Mesenteric fat pad (tissue), 1 donor: ENCODE data around the gene DLAT. TPM values are rescaled to one million over a fixed set of nuclear protein-coding genes. Genes with fewer than 3 reads are reported as not detected.
"Not testable (repeated sequence)": the region's sequence is repeated elsewhere in the genome, so short reads cannot be mapped to it uniquely, and the experiment has no call there.

Source experiments
- DNase-seq: peaks from one replicate; pipeline ENCODE4 v3.0.0-alpha.2; 2020; ENCODE audit warnings: low spot score
- total RNA-seq: library from RNA; stranded (reverse); fragmentation: NEBNext Ultra II Directional; extraction: Animal tissue kit (Norgen Biotek cat#: 25700); gene quantifications from one replicate; pipeline ENCODE4 v1.2.1, GENCODE V29; 2021
- donor health status: DM: yes; HTN: yes; CAD: no.

DLAT gene
- total RNA-seq, 1 donor from 2014 or later = 77.7 TPM

DNA sequence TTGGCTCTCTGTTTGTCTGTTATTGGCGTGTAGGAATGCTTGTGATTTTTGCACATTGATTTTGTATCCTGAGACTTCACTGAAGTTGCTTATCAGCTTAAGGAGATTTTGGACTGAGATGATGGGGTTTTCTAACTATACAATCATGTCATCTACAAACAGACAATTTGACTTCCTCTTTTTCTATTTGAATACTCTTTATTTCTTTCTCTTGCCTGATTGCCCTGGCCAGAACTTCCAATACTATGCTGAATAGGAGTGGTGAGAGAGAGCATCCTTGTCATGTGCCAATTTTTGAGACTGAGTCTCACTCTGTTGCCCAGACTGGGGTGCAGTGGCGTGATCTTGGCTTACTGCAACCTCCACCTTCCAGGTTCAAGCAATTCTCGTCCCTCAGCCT is 23.0 kb downstream of the DLAT start:
- not testable (repeated sequence) for DNase-seq

DNA sequence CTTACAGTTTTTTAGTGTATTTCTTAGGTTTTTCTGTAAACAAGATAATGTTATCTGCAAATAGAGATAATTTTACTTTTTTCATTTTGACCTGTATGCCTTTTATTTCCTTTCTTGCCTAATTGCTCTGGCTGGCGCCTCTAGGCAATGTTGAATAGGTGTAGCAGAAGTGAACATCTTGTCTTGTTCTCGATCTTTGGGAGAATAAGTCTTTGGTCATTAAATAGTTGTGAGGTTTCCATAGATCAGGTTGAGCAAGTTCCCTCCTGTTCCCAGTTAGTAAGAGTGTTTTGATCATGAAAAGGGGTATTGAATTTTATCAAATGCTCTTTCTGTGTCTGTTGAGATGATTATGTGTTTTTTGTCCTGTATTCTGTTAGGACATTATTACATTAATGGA is 24.6 kb downstream of the DLAT start:
- no peak for DNase-seq

DNA sequence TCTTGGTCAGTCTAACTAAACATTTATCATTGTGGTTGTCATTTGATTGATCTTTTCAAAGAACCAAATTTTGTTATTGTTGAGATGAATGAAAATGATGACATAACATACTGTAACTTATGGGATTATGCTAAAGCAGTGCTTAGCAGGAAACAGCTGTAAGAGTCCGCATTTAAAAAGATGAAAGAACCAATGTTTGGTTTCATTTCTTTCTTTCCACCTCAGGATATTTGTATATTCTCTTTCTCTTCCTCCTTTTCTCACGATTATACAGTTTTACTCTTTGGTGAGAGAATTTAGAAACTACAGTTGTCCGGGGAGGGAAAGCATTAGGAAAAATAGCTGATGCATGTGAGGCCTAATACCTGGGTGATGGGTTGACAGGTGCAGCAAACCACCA is 25.5 kb downstream of the DLAT start:
- DNase-seq = no peak

DNA sequence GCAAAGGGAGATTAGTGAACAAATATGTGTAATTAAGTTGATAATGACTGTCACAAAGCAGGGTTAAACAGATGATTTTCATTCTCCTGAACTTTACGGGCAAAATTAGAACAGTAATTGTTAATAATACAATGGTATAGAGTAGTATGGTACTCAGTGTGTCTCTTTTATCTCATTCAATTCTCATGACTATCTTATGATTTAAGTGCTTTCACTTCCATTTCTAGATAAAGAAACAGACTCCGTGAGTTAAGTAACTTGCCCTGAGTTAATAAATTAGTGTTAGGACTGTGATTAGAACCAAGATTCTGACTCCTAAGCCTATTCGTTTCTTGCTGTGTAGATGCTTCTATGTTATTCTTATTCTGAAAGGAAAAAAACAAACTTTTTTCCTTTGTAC is 26.6 kb downstream of the DLAT start:
- no peak for DNase-seq

DNA sequence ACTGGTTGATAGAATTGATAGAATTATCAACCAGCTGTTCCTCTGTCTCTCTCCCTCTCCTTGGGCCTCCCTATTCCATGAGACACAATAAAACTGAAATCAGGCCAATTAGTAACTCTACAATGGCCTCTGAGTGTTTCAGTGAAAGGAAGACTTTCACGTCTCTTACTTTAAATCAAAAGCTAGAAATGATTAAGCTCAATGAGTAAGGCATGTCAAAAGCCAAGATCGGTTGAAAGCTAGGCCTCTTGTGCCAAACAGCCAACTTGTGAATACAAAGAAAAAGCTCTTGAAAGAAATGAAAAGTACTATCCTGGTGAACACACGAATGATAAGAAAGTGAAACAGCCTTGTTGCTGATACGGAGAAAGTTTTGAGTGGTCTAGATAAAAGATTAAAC is 32.0 kb downstream of the DLAT start:
- DNase-seq = no peak

DNA sequence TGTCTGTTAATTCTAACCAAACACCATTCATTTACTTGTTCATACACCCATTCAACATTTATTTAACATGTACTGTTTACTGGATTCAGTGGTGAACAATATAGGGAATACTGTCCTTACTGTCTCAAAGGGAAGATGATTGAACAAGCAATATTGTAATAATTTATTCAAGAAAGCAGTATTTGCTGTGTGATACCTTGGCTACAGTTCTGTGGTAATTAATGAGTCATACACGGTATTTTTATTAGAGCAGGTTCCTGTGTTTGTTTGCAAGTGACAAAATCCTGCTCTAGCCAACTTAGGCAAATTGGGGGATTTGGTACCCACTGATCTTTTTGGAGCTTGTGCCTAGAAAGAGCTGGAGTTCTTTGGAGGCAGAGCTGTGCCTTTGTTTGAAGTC is 32.9 kb downstream of the DLAT start:
- no peak for DNase-seq

DNA sequence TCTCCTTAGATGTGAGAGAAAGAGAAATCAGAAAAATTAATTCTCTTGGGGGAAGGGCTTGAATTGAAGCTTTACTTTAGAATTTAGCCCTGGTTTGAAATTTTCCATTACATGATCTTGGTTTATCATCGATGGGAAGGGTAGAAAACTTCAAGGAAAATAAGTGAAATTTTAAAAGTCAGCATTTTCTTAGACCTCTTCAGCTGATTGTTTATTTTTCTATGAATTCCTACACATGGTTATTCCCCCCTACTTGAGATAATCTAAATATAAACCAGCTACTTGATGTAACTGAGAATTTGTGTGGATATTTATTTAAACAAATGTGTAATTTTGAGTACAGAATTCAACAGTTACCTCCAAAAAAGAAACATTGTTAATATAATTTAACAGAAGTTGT is 37.7 kb downstream of the DLAT start:
- no peak for DNase-seq

DNA sequence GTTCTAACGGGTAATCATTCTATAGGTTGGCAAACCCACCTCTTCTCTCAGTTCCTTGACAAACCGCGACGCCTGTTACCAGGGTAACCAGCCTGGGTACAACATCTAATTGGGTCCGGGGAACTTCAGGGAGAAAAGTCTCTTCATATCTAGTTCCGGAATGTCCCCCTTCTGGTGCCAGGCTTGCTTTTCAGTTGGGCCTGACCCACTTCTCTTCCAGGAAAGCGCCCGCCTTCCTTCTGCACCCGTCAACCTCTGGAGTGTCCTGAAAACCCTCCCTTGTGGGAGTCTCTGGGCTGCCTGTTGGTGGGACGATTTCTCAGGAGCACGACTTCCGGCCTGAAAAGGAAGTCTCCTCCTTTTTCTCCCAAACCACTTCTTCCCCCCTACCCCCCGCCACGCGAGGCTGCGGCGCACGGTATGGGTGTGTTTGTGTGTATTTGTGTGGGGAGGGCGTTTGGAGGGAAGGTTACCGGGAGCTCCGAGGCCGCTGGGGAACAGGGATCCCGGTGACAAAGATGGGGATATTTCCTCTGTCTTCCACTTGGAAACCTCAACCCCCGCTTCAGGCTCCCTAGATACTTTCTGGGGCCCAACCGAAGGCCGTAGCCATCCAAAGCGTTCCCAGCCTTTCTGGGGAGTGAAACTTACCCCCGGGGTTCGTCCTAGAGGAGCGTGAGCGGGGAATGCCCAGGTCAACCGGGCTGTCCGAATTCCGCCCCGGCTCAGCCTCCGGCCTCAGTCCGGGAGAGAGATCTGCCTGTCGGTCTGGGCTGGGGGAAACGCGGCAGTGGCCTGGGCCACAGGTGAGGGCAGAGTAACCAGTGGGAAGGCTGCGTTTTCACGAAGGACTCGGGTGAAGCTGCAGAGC is 49.0 kb downstream of the DLAT start, which contains the start of the genes NKAPD1 and PIH1D2:
NKAPD1 (plus strand) TSS at position 359 of the 871 bp plus-strand sequence. CDS start 1,276 bp downstream, outside the sequence.
PIH1D2 (minus strand) TSS at position 77 of the 871 bp plus-strand sequence. CDS start 843 bp downstream, outside the sequence.
- no peak for DNase-seq

DNA sequence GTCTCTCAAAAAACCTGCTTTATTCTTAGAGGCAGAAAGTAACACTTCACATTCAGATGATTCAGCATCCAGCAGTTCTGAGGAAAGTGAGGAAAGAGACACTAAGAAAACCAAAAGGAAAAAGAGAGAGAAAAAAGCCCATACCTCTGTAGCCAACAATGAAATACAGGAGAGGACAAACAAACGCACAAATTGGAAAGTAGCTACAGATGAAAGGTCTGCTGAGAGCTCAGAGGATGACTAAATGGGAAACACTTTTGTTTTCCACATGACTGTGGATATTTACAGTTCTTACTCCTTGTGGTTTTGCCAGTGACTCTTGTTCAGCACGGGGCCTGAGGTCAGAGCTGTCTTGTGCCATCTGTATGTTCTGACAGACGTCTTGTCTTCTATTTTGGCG is 57.5 kb downstream of the DLAT start:
- no peak for DNase-seq

DNA sequence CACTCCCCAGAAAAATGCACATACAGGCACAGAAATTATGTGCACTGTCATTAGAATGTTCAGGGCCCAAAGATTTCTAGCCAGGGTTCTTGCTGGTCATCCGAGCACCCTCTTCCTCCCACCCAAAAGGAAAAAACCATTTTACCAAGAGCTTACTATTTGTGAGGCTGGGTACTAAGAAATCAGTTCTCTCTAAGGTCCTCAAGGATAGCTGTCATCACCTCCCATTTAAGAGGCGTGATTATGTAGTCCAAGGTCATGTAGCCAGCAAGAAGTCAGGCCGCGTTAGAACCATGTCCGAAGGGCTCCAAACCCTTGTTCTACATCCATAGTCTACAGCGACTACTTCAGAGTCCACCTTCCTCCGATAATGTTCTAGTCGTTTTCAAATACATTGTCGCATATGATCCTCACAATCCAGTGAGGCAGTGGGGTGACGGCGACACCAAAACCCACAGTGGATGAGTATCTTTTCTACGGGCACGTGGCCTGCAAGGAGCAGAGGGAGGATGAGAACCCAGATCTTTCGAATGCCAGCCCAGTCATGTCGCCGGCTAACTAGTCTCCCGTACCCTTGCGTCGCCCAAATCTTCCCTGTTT is 60.7 kb downstream of the DLAT start:
- DNase-seq = no peak

DNA sequence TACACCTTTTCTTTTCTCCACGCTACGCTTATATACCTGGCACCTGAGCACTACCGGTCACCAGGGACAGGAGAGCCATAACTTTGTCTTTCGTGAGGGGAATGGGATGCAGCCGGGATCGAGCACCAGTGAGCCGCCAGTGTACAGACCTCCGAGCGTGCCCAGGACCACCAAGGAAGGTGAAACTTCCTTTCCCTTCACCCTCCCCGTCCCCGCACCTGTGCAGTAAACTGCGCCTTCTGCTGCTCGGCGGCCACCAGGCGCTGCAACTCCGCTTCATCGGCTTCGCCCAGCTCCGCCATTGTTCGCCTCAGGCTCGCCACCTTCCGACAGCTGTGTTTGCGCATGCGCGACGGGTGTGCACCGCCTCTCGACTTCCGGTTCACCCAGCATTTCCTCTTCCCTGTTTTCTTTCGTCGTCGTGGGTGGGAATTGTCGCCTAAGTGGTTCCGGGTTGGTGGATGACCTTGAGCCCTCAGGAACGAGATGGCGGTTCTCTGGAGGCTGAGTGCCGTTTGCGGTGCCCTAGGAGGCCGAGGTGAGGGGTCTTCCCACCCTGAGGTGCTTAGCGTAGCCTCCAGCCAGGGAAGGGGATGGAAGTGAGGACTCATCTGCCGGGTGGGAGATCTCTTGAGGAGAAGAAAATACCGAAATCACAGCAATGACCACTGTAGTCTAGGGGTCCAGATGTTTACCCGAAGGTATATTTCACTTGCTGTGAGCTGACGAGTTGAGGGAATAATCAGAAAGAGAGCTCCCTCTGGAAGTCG is 61.4 kb downstream of the DLAT start, which contains the start of the genes SDHD and TIMM8B:
SDHD (plus strand) TSS at position 452 of the 770 bp plus-strand sequence; CDS start at position 487, 35 bp downstream.
TIMM8B (minus strand) TSS at position 335 of the 770 bp plus-strand sequence; CDS start at position 302, 33 bp downstream.
- DNase-seq = peak; percentile 98

DNA sequence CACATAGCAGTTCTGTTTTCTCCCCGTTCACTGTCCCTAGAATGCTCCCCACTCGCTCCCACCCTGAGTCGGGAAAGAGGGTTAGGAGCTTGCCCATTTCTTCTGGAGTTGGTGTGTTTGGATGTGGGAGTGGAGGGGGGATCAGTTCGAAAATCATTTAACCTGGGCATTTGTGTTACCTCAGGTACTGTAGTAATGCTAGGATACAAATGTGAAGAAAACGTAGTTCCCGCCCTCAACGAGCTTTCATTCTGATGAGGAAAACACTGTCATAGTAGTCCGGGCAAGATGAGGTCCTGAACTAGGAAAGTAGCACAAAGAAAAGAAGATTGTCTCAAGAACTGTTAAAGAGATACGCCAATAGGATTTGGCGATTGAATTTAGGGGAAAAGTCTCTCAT is 62.0 kb downstream of the DLAT start:
- DNase-seq = no peak

DNA sequence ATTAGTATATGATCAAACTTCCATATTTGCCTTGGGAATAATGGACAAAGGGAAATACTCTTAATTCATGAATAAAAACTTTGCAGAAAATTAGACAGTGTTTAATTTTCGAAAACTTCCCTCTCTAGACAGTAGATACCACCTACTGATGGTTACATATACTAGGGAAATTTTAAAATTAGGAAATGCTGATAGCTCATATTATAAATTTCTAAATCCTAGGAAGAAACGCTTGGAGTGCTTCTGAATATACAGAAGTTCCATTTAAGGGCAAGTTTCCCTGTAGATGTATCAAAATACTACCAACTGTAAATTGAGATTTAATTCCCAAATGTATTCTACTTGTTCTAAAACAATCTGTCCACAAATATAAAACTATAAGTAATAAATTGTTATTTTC is 70.1 kb downstream of the DLAT start:
- DNase-seq = not testable (repeated sequence)

DNA sequence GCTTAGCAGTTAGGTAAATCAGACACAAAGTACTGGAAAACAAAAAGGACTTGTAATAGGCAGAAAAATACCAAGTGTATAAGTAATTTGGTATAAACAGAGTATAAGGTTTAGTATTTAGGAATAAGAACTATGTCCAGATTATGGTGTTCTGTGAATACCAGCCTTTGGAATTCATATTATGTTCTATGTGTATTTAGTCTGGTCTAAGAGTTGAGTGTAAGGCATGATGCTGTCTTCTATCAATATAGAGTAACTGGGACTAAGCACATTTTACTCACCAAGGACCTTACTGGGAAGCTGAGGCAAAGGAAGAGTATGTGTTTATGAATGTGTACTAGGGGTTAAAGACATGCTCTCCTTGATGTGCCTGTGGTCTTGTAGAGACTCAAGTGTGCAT is 71.0 kb downstream of the DLAT start:
- no peak for DNase-seq

DNA sequence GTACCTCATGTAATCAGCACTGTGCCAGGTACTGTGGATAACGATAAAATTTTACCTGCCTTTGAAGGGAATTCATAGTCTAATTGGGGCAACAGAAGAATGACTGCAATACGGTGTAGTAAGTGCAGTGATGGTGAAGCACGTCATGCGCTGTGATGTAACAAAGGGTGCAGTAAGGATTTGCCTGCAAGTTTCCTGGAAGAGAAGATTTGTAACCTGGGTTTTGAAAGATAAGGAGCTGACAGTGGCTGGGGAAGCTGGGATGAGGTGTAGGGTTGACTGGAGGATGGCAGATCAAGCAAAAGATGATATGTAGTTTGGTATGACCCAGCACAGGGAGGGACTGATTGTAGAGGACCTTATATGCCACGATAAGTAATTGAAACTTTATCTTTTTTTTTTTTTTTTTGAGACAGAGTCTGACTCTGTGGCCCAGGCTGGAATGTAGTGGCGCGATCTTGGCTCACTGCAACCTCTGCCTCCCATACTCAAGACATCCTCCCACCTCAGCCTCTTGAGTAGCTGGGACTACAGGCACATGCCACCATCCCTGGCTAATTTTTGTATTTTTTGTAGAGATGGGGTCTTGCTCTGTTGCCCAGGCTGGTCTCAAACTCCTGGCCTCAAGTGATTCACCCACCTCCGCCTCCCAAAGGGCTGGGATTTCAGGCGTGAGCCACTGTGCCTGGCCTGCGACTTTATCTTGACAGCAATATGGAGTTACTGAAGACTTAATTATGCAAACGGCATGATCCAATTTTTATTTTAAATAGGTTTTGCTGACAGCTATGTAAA is 72.7 kb downstream of the DLAT start:
- DNase-seq = no peak

DNA sequence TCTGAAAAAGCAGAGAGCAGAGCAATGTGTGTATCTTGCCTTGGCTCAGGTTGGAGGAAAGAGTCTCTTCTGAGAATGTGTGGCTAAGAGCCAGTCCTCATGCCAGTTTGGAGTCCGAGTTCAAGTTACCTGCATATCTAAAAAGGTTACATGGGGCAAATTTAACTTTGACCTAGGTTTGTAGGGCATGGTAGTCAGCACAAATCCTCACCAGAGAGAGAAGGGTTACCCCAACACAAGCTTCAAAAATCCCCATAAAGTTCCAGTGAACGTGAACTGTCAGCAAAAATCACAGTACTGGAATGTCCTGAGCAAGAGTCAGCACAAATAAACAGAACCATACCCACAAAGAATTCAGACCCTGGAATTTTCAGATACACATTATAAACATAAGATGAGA is 75.3 kb downstream of the DLAT start:
- DNase-seq = no peak

DNA sequence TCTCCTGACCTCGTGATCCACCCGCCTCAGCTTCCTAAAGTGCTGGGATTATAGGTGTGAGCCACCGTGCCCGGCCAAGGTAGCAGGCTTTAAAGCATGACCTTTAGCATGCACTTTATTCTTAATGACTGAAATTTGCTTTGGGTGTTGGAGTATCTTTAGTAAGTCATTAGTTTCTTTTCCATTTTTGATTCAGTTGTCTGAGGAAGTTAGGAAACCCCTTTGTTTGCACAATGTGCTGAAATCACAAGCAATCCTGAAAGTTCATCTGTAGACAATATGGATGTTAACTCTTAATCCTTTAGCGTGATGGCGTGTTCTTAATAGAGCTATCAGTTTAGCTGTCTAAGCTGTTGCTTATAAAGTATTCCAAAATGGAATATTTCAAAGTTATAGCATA is 78.2 kb downstream of the DLAT start:
- DNase-seq = no peak

DNA sequence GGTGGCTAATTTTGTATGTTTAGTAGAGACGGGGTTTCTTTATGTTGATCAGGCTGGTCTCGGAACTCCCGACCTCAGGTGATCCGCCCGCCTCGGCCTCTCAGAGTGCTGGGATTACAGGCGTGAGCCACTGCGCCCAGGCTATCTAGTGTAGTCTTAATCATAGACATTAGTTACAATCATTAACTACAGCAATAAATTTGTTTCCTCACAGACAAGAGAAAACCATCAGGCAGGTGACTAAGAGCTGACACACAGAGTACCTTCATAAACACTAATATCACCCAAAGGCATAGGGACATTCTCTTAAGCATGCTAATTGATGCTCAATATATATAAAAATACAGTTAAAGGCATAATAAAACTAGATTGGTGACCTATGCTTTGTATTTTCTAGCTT is 80.9 kb downstream of the DLAT start:
- no peak for DNase-seq
